Measurements from ENCODE around the gene CNOT10.
"Not testable (repeated sequence)": the region's sequence is repeated elsewhere in the genome, so short reads cannot be mapped to it uniquely, and the experiment has no call there.

The CNOT10 gene

DNA sequence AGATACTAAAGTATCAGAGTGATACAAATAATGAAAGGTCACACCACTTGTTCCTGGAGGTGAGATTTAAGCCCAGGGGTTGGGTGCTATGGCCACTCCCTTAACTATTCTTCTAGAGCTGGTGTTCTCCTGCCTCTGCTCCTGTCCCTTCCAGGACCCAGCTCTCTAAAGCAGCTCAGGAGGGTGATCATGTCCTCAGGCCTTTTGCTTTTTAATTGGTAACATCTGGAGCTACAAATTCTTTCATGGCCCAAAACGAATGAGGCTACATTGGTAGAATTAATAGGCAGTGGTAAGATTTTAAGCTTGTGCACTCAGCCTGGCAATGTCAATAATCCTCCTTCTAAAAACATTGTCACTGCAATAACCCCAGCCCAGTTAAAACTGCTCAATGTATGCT lies 38.2 kb upstream of the CNOT10 start:
- in situ Hi-C loops (cut with HindIII; ENCODE audit: low sequenced_read_pairs) = no loop called here
- no peak overlapping the region for H3K4me3 ChIP-seq (ENCODE audit: low read depth, low read length)
- no peak for DNase-seq (ENCODE audit: low read depth)
- TF ChIP-seq CTCF (IDR thresholded peaks at IDR 0.05; ENCODE audit: low read depth, low read length, missing control alignments) = no peak

- DNase-seq (ENCODE audit: low read depth); H3K4me3 ChIP-seq (ENCODE audit: low read depth, low read length); in situ Hi-C loops (cut with HindIII; ENCODE audit: low sequenced_read_pairs): not testable (repeated sequence)
Observed at GRCh38 chr3:32652337-32653100, 32.5 kb upstream of the CNOT10 start.

GRCh38 chr3:32655167-32655566 lies 29.8 kb upstream of the CNOT10 start:
- in situ Hi-C loops (cut with HindIII; ENCODE audit: low sequenced_read_pairs) = no loop called here
- no peak for TF ChIP-seq CTCF (IDR thresholded peaks at IDR 0.05; ENCODE audit: low read depth, low read length, missing control alignments)

DNA sequence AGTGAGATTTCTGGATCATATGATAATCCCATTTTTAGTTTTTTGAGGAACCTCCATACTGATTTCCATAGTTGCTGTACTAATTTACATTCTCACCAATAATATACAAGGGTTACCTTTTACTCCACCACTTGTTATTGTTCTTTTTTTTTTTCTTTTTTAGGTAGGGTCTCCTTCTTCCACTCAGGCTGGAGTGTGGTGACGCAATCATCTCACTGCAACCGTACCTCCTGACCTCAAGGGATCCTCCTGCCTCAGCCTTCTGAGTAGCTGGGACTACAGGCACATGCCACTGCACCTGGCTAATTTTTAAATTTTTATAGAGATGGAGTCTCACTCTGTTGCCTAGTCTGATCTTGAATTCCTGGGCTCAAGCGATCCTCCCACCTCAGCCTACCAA lies 24.4 kb upstream of the CNOT10 start:
- H3K4me3 ChIP-seq (ENCODE audit: low read depth, low read length) = no peak overlapping the region
- in situ Hi-C loops (cut with HindIII; ENCODE audit: low sequenced_read_pairs) = no loop called here
- TF ChIP-seq CTCF (IDR thresholded peaks at IDR 0.05; ENCODE audit: low read depth, low read length, missing control alignments) = no peak
- DNase-seq (ENCODE audit: low read depth) = no peak

More at GRCh38 chr3:32655167-32655566, 29.8 kb upstream of the CNOT10 start:
- no peak overlapping the region for H3K4me3 ChIP-seq (ENCODE audit: low read depth, low read length)
- no peak for DNase-seq (ENCODE audit: low read depth)

- TF ChIP-seq CTCF (IDR thresholded peaks at IDR 0.05; ENCODE audit: low read depth, low read length, missing control alignments) = no peak
- H3K4me3 ChIP-seq (ENCODE audit: low read depth, low read length) = no peak overlapping the region
- no peak for DNase-seq (ENCODE audit: low read depth)
- in situ Hi-C loops (cut with HindIII; ENCODE audit: low sequenced_read_pairs) = no loop called here
Observed at GRCh38 chr3:32662647-32663046, 22.3 kb upstream of the CNOT10 start.

DNA sequence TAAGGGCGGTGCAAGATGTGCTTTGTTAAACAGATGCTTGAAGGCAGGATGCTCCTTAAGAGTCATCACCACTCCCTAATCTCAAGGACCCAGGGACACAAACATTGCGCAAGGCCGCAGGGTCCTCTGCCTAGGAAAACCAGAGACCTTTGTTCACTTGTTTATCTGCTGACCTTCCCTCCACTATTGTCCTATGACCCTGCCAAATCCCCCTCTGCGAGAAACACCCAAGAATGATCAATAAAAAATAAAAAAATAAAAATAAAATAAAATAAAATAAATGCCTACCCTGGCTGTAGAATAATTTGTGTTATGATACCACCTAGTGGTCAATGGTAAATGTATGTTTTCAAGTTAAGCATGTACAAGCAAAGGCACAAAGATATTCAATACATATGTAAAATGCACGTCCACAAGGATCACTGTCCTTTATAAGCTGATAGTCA lies 20.3 kb upstream of the CNOT10 start:
- in situ Hi-C loops (cut with HindIII; ENCODE audit: low sequenced_read_pairs) = not testable (repeated sequence)
- peak; percentile 22 for DNase-seq (ENCODE audit: low read depth)

DNA sequence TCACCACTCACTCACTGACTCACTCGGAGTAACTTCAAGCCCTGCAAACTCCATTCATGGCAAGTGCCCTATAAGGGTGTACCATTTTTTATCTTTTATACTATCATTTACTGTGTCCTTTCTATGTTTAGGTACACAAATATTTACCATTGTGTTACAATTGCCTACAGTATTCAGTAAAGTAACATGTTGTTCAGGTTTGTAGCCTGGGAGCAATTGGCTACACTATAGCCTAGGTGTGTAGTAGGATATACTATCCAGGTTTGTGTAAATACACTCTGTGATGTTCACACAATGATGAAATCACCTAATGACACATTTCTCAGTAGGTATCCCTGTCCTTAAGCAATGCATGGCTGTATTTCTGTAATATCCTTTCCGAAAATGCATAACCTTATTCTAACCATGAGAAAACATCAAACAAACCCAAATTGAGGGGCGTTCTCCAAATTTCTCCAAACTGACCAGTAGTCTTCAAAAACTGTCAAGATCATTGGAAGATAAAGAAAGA lies 17.9 kb upstream of the CNOT10 start:
- in situ Hi-C loops (cut with HindIII; ENCODE audit: low sequenced_read_pairs) = no loop called here
- no peak for TF ChIP-seq CTCF (IDR thresholded peaks at IDR 0.05; ENCODE audit: low read depth, low read length, missing control alignments)
- H3K4me3 ChIP-seq (ENCODE audit: low read depth, low read length) = no peak overlapping the region
- no peak for DNase-seq (ENCODE audit: low read depth)

More for the DNA sequence above, 20.3 kb upstream of the CNOT10 start:
- not testable (repeated sequence) for H3K4me3 ChIP-seq (ENCODE audit: low read depth, low read length)

GRCh38 chr3:32669226-32669625 lies 15.8 kb upstream of the CNOT10 start:
- H3K4me3 ChIP-seq (ENCODE audit: low read depth, low read length); in situ Hi-C loops (cut with HindIII; ENCODE audit: low sequenced_read_pairs): not testable (repeated sequence)

DNA sequence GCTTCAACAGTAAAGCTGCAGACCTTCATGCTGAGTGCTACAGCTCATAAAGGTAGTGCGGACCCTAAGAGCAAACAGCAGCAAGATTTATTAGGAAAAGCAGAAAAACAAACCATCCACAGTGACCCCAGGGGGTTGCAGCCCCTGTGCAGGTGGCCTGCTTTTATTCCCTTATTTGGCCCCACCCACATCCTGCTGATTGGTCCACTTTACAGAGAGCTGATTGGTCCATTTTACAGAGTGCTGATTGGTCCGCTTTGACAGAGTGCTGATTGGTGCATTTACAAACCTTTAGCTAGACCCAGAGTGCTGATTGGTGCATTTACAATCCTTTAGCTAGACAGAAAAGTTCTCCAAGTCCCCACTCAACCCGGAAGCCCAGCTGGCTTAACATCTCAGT lies 11.3 kb upstream of the CNOT10 start:
- in situ Hi-C loops (cut with HindIII; ENCODE audit: low sequenced_read_pairs); DNase-seq (ENCODE audit: low read depth); H3K4me3 ChIP-seq (ENCODE audit: low read depth, low read length): not testable (repeated sequence)

More at GRCh38 chr3:32669226-32669625, 15.8 kb upstream of the CNOT10 start:
- DNase-seq (ENCODE audit: low read depth) = not testable (repeated sequence)
